Fibroblast of lung (primary cell): ENCODE measurements around the gene ADAMTSL1. TPM values are rescaled to one million over a fixed set of nuclear protein-coding genes. Genes with fewer than 3 reads are reported as not detected.

Experiments used
- DNase-seq, 2 donors: peaks; one replicate each; pipeline versions ENCODE4 v3.0.0 to v3.0.0-alpha.2; 2010; ENCODE audit warnings: low read depth in 2 of 2
- H2AFZ ChIP-seq: 2 replicates; pipeline ENCODE4 v1.5.1; 2012; ENCODE audit warnings: low read length, control low read depth, inconsistent platforms
- H3K27ac ChIP-seq: 2 replicates; pipeline ENCODE4 v1.5.1; 2011; ENCODE audit warnings: low read length, control low read depth; ENCODE audit not compliant: insufficient read depth
- H3K27me3 ChIP-seq: 2 replicates; pipeline ENCODE4 v1.5.1; 2011; ENCODE audit warnings: mild to moderate bottlenecking, low read length; ENCODE audit not compliant: control insufficient read depth, insufficient read depth
- H3K36me3 ChIP-seq: 2 replicates; pipeline ENCODE4 v1.5.1; 2011; ENCODE audit warnings: low read length; ENCODE audit not compliant: control insufficient read depth, insufficient read depth
- H3K4me1 ChIP-seq: 2 replicates; pipeline ENCODE4 v1.5.1; 2011; ENCODE audit warnings: low read length; ENCODE audit not compliant: control insufficient read depth, insufficient read depth; ENCODE audit errors: extremely low read depth
- H3K4me2 ChIP-seq: 2 replicates; pipeline ENCODE4 v1.5.1; 2011; ENCODE audit warnings: low read length, control low read depth; ENCODE audit not compliant: insufficient read depth; ENCODE audit errors: extremely low read depth
- H3K4me3 ChIP-seq, 4 experiments: fragments of 200-600 bp in 1 of 4; sonication (generic) in 1 of 4; replicated peaks in 1 of 4; 2 replicates each; pipeline ENCODE4 v1.5.1; 2011 to 2016; ENCODE audit warnings: low read length in 4 of 4, low read depth in 3 of 4, mild to moderate bottlenecking in 3 of 4, control low read depth in 2 of 4, inconsistent platforms in 1 of 4, mixed read lengths in 1 of 4; ENCODE audit not compliant: insufficient read depth in 1 of 4; ENCODE audit errors: control extremely low read depth in 1 of 4
- H3K79me2 ChIP-seq: 2 replicates; pipeline ENCODE4 v1.5.1; 2012; ENCODE audit warnings: mild to moderate bottlenecking, low read length, inconsistent platforms; ENCODE audit not compliant: control insufficient read depth, insufficient read depth
- H3K9ac ChIP-seq: 2 replicates; pipeline ENCODE4 v1.5.1; 2011; ENCODE audit warnings: mild to moderate bottlenecking, low read length, control low read depth; ENCODE audit not compliant: insufficient read depth
- H3K9me3 ChIP-seq: 2 replicates; pipeline ENCODE4 v1.5.1; 2012; ENCODE audit warnings: low read depth, low read length; ENCODE audit not compliant: control insufficient read depth, insufficient read depth
- H4K20me1 ChIP-seq: 2 replicates; pipeline ENCODE4 v1.5.1; 2011; ENCODE audit warnings: low read length; ENCODE audit not compliant: control insufficient read depth, insufficient read depth; ENCODE audit errors: extremely low read depth
- EZH2 ChIP-seq: IDR thresholded peaks from 2 replicates; pipeline ENCODE4 v1.5.1; 2012; ENCODE audit warnings: low read length, control low read depth, mild to moderate bottlenecking; ENCODE audit errors: missing control alignments
- polyA plus RNA-seq, 2 donors: library from polyadenylated mRNA; depleted of rRNA in 1 of 2; stranded (reverse) in 1 of 2; unstranded in 1 of 2; fragments of >200 nt; gene quantifications; 2 replicates each; pipeline ENCODE4 v1.2.1, GENCODE V29; 2011 to 2012; ENCODE audit warnings: missing spikeins in 1 of 2
- total RNA-seq: library from RNA; depleted of rRNA; stranded (reverse); fragments of >200 nt; gene quantifications from 2 replicates; pipeline ENCODE4 v1.2.1, GENCODE V29; 2014
- TF ChIP-seq, protein P1 (sequence below), 2 donors: IDR thresholded peaks in 1 of 2; conservative IDR thresholded peaks in 1 of 2; 1 replicate in 1 of 2; 2 replicates in 1 of 2; pipeline ENCODE4 v1.5.1; 2011 to 2012; ENCODE audit warnings: low read length in 2 of 2, control low read depth in 1 of 2, inconsistent platforms in 1 of 2, low read depth in 1 of 2, mild to moderate bottlenecking in 1 of 2

ADAMTSL1 gene
- total and polyA plus RNA-seq, 2 donors (not counting 1 experiment from before 2014, with no cell fraction given): 19.3 to 27.9 TPM

DNA sequence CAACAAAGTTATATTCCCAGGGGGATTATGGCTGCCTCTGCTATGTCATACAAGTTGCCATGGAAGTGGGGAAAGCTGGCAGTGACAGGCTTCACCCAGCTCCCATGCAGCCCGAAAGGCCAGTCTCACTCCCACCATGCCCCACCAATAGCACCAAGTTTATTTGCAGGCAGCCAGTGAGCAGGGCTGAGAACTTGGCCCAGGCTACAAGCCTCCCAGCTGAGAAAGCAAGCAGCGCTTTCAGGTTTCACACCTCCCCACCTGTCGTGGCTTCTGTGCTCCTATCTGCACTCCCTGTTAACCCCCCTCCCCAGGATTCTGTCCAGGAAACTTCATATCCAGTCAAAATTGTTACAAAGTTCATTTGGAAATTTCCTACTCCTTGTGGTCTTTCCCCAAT lies 404.0 kb downstream of the ADAMTSL1 start:
- no peak for TF ChIP-seq EZH2
- TF ChIP-seq, protein P1, sequence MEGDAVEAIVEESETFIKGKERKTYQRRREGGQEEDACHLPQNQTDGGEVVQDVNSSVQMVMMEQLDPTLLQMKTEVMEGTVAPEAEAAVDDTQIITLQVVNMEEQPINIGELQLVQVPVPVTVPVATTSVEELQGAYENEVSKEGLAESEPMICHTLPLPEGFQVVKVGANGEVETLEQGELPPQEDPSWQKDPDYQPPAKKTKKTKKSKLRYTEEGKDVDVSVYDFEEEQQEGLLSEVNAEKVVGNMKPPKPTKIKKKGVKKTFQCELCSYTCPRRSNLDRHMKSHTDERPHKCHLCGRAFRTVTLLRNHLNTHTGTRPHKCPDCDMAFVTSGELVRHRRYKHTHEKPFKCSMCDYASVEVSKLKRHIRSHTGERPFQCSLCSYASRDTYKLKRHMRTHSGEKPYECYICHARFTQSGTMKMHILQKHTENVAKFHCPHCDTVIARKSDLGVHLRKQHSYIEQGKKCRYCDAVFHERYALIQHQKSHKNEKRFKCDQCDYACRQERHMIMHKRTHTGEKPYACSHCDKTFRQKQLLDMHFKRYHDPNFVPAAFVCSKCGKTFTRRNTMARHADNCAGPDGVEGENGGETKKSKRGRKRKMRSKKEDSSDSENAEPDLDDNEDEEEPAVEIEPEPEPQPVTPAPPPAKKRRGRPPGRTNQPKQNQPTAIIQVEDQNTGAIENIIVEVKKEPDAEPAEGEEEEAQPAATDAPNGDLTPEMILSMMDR (conservative IDR thresholded peaks at IDR 0.05 in 1 of 2, IDR thresholded peaks at IDR 0.05 in 1 of 2; ENCODE audit: low read depth in 1 of 2, low read length in 2 of 2): no peak
- Histone ChIP-seq H3K36me3 (no peaks in the 10 kb centered on the region), H3K4me1 (no peaks in the 10 kb centered on the region), H3K27ac (no peak overlapping the region), H3K9ac (no peak overlapping the region), H3K4me3 (no peak overlapping the region), H3K4me2 (no peak overlapping the region), H3K9me3 (no peaks in the 10 kb centered on the region), H2AFZ (no peak overlapping the region), H3K79me2 (no peaks in the 10 kb centered on the region), H3K27me3 (no peaks in the 10 kb centered on the region), H4K20me1 (no peaks in the 10 kb centered on the region)
- no peak for DNase-seq

DNA sequence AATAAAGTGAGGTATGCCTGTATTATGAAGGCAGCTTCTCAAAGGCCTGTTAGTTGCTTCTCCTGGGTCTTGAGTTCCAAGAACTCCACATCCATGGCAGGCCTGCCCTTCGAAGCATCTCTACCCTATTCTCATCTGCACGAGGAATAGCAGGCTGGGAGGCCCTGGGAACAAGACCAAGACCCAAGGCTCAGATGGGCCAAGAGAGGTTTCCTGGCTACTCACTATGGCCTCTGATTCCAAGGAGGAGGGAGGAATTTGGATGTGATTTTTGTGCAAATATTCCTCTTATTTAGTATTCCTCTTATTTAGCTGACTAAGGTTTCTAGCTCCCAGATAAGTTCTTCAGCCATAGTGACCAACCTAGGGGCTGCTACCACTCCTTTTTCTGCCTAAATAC lies 407.8 kb downstream of the ADAMTSL1 start:
- H3K79me2 ChIP-seq: no peaks in the 10 kb centered on the region
- DNase-seq: no peak

DNA sequence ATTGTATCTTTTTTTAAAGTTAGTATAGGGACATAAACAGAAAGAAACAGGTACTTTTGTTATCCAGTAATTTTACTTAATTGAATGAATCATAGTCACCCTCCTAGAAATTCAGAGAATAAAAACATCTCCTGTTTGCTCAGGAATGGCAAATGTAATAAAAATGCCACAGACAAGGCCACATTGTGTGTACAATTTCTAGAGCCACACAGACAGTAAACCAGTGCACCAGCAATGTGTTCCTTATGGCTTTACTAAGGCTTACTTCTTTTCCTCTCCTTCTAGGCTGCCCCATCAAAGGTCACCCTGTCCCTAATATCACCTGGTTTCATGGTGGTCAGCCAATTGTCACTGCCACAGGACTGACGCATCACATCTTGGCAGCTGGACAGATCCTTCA lies 413.6 kb downstream of the ADAMTSL1 start:
- Histone ChIP-seq H3K9ac (no peak overlapping the region), H3K79me2 (no peaks in the 10 kb centered on the region), H4K20me1 (no peaks in the 10 kb centered on the region), H3K36me3 (no peaks in the 10 kb centered on the region), H3K27me3 (no peaks in the 10 kb centered on the region), H3K4me2 (no peak overlapping the region), H3K9me3 (no peaks in the 10 kb centered on the region), H3K27ac (no peak overlapping the region), H3K4me3 (no peak overlapping the region), H2AFZ (no peak overlapping the region), H3K4me1 (no peaks in the 10 kb centered on the region)
- TF ChIP-seq, protein P1 (conservative IDR thresholded peaks at IDR 0.05 in 1 of 2, IDR thresholded peaks at IDR 0.05 in 1 of 2; ENCODE audit: low read depth in 1 of 2, low read length in 2 of 2): no peak
- no peak for TF ChIP-seq EZH2
- DNase-seq: no peak

More for the DNA sequence above, 407.8 kb downstream of the ADAMTSL1 start:
- no peaks in the 10 kb centered on the region for H3K9me3 ChIP-seq
- TF ChIP-seq, protein P1 (conservative IDR thresholded peaks at IDR 0.05 in 1 of 2, IDR thresholded peaks at IDR 0.05 in 1 of 2; ENCODE audit: low read depth in 1 of 2, low read length in 2 of 2): no peak
- TF ChIP-seq EZH2: no peak
- no peaks in the 10 kb centered on the region for H4K20me1 ChIP-seq
- no peak overlapping the region for H3K4me2 ChIP-seq
- no peak overlapping the region for H3K4me3 ChIP-seq
- no peaks in the 10 kb centered on the region for H3K36me3 ChIP-seq
- H3K9ac ChIP-seq: no peak overlapping the region
- H3K27me3 ChIP-seq: no peaks in the 10 kb centered on the region
- H3K4me1 ChIP-seq: no peaks in the 10 kb centered on the region
- no peak overlapping the region for H2AFZ ChIP-seq
- H3K27ac ChIP-seq: no peak overlapping the region
